HepG2 (cell line): Measurements from ENCODE around the gene C14orf93. TPM values are rescaled to one million over a fixed set of nuclear protein-coding genes. Genes with fewer than 3 reads are reported as not detected.

Source experiments
- ATAC-seq: fragments of 200-7000 bp; cut with Tn5 transposase; 3 replicates; pipeline ENCODE4 v1.9.1; 2020; ENCODE audit warnings: mild to moderate bottlenecking, moderate library complexity
- Bru-seq: library from RNA; stranded (reverse); fragments of 400-500 nt; gene quantifications from one replicate; lab custom pipeline; 2021; lab: Mats Ljungman, UMichigan
- BruChase-seq, 2 experiments: library from RNA; stranded (reverse); fragments of 400-500 nt; gene quantifications; one replicate each; lab custom pipeline; 2021; lab: Mats Ljungman, UMichigan
- BruUV-seq: library from RNA; stranded (reverse); fragments of 400-500 nt; replicated peaks from 2 replicates; lab custom pipeline; 2021; lab: Mats Ljungman, UMichigan
- CTCF ChIA-PET: fragments of 300-600 bp; formaldehyde crosslinking; extraction: SDS; loops from one replicate; lab custom pipeline; 2021; ENCODE audit warnings: low total read pairs, inconsistent platforms, low intra/inter-chr PET ratio; lab: Yijun Ruan, JAX
- POLR2A ChIA-PET: fragments of 350-600 bp; sonication (Branson Sonifier 250); formaldehyde crosslinking; loops from one replicate; lab custom pipeline; 2020; ENCODE audit warnings: antibody characterized with exemption, inconsistent platforms; lab: Yijun Ruan, JAX
- DNase-seq: peaks from one replicate; pipeline ENCODE4 v3.0.0-alpha.2; 2015; ENCODE audit warnings: low spot score
- FAIRE-seq: peaks from 3 replicates; lab custom pipeline; 2011; peaks lifted over from hg19 to GRCh38; lab: Jason Lieb, UNC
- H2AFZ ChIP-seq: one replicate; pipeline ENCODE4 v1.6.1; 2011; ENCODE audit warnings: low read length, inconsistent platforms
- H3K27ac ChIP-seq: fragments of 300-600 bp; 3 replicates; pipeline ENCODE4 v1.8.0; 2011; ENCODE audit warnings: mixed run types, mild to moderate bottlenecking, mixed read lengths, low read length, inconsistent platforms; ENCODE audit not compliant: insufficient read depth; ENCODE audit errors: extremely low read length
- H3K27me3 ChIP-seq, 2 experiments: fragments of 200-600 bp in 1 of 2; 2 replicates in 1 of 2; 3 replicates in 1 of 2; pipeline versions ENCODE4 v1.6.0 to v1.8.0; 2011; ENCODE audit warnings: low read length in 2 of 2, mild to moderate bottlenecking in 2 of 2, moderate library complexity in 2 of 2, inconsistent platforms in 1 of 2; ENCODE audit not compliant: insufficient read depth in 2 of 2, control insufficient read depth in 1 of 2
- H3K36me3 ChIP-seq, 2 experiments: fragments of 200-600 bp in 1 of 2; replicated peaks in 1 of 2; 2 replicates in 1 of 2; 3 replicates in 1 of 2; pipeline versions ENCODE4 v1.5.1 to v1.8.0; 2011; ENCODE audit warnings: low read length in 2 of 2, inconsistent platforms in 1 of 2; ENCODE audit not compliant: insufficient read depth in 2 of 2, control insufficient read depth in 1 of 2
- H3K4me1 ChIP-seq: 2 replicates; pipeline ENCODE4 v1.5.1; 2012; ENCODE audit warnings: low read length, inconsistent platforms; ENCODE audit not compliant: insufficient read depth
- H3K4me2 ChIP-seq: 2 replicates; pipeline ENCODE4 v1.6.0; 2011; ENCODE audit warnings: low read depth, low read length, inconsistent platforms
- H3K4me3 ChIP-seq, 3 experiments: fragments of 200-600 bp in 1 of 3; sonication (generic), shearing (Covaris generic) in 1 of 3; replicated peaks in 1 of 3; 2 replicates each; pipeline ENCODE4 v1.5.1; 2011 to 2016; ENCODE audit warnings: low read length in 3 of 3, inconsistent platforms in 2 of 3, low read depth in 2 of 3, mild to moderate bottlenecking in 2 of 3, control low read depth in 1 of 3, mixed read lengths in 1 of 3; ENCODE audit not compliant: insufficient read depth in 1 of 3
- H3K79me2 ChIP-seq: one replicate; pipeline ENCODE4 v1.6.1; 2011; ENCODE audit warnings: low read length, inconsistent platforms; ENCODE audit not compliant: insufficient read depth
- H3K9ac ChIP-seq: 2 replicates; pipeline ENCODE4 v1.6.0; 2011; ENCODE audit warnings: mild to moderate bottlenecking, low read depth, low read length, inconsistent platforms; ENCODE audit not compliant: insufficient read depth
- H3K9me3 ChIP-seq: 2 replicates; pipeline ENCODE4 v1.5.1; 2012; ENCODE audit warnings: mild to moderate bottlenecking, low read length
- H4K20me1 ChIP-seq: 2 replicates; pipeline ENCODE4 v1.6.0; 2011; ENCODE audit warnings: inconsistent platforms, mild to moderate bottlenecking, low read length, moderate library complexity; ENCODE audit not compliant: insufficient read depth
- IKZF1 ChIP-seq: fragments of 450-650 bp; IDR thresholded peaks from 2 replicates; pipeline ENCODE4 v1.7.1; 2016
- MED8 ChIP-seq: sonication (generic); formaldehyde crosslinking; IDR thresholded peaks from 2 replicates; pipeline ENCODE4 v1.8.1; 2023; ENCODE audit warnings: mild to moderate bottlenecking, missing genetic modification reagents; ENCODE audit not compliant: insufficient replicate concordance
- SIX1 ChIP-seq: sonication (generic); formaldehyde crosslinking; IDR thresholded peaks from 2 replicates; pipeline ENCODE4 v1.4.0; 2020; ENCODE audit warnings: missing genetic modification reagents, borderline replicate concordance
- ZBTB4 ChIP-seq: sonication (generic); formaldehyde crosslinking; IDR thresholded peaks from 2 replicates; pipeline ENCODE4 v1.4.0; 2020; ENCODE audit warnings: missing genetic modification reagents, mild to moderate bottlenecking, borderline replicate concordance
- ZHX1 ChIP-seq: sonication (generic); formaldehyde crosslinking; IDR thresholded peaks from 2 replicates; pipeline ENCODE4 v1.8.1; 2022; ENCODE audit warnings: low read depth, mild to moderate bottlenecking, missing genetic modification reagents
- ZNF263 ChIP-seq: sonication (generic); formaldehyde crosslinking; IDR thresholded peaks from 2 replicates; pipeline ENCODE4 v1.4.0; 2020; ENCODE audit warnings: missing genetic modification reagents
- WGBS: methylation state at CpG from one replicate; pipeline ENCODE4 v1.1.6; 2017; ENCODE audit warnings: low lambda C conversion rate; 5-methylcytosine and 5-hydroxymethylcytosine counted together
- in situ Hi-C: cut with HindIII; loops from 2 replicates; pipeline ENCODE4 v1.10.0; 2017; ENCODE audit warnings: low pct_unique_long_range_greater_than_20kb; ENCODE audit not compliant: extremely low pct_ligation_motif_present
- intact Hi-C: fragments of 100-400 bp; cut with micrococcal nuclease; formaldehyde crosslinking; loops from one replicate; pipeline ENCODE4 v1.10.0; 2022; ENCODE audit not compliant: unreplicated experiment
- long read RNA-seq, 2 experiments: library from RNA in 1 of 2; library from polyadenylated mRNA in 1 of 2; stranded (forward) in 1 of 2; unstranded in 1 of 2; transcript quantifications; one replicate each; pipeline ENCODE4 v2.0.0, GENCODE V29; 2019 to 2022
- polyA minus RNA-seq, 3 experiments: library from RNA; depleted of rRNA, polyadenylated mRNA; stranded (reverse); fragments of >200 nt; gene quantifications; 2 replicates each; pipeline ENCODE4 v1.2.3, GENCODE V29; 2011; ENCODE audit warnings: low replicate concordance in 1 of 3
- polyA plus RNA-seq, 8 experiments: library from polyadenylated mRNA; depleted of rRNA in 3 of 8; stranded (reverse) in 7 of 8; unstranded in 1 of 8; fragments of >200 nt; fragmentation: Illumina TruSeq in 4 of 8; extraction: Trizol in 4 of 8; gene quantifications; 2 replicates each; pipeline versions ENCODE4 v1.2.1 to v1.2.3, GENCODE V29; 2011 to 2016; ENCODE audit warnings: low read depth in 4 of 8, missing spikeins in 1 of 8, mixed read lengths in 1 of 8; ENCODE audit not compliant: insufficient read depth in 1 of 8
- total RNA-seq, 5 experiments: library from RNA; depleted of rRNA; stranded (reverse); fragments of >200 nt; fragmentation: Illumina TruSeq; extraction: Trizol; gene quantifications; 2 replicates each; pipeline ENCODE4 v1.2.3, GENCODE V29; 2016; ENCODE audit warnings: low read depth in 1 of 5
- TF ChIP-seq, protein P1 (sequence below): sonication (generic); formaldehyde crosslinking; IDR thresholded peaks from 2 replicates; pipeline ENCODE4 v1.5.0; 2020; ENCODE audit warnings: missing genetic modification reagents

Gene C14orf93
- total RNA-seq (2016; rRNA removed; fragmentation: Illumina TruSeq; extraction: Trizol): 10.8 and 11.4 TPM in 2 replicates
- 3.1 and 3.7 TPM in 2 replicates for total RNA-seq (2016; cell fraction: cytosol; rRNA removed; fragmentation: Illumina TruSeq; extraction: Trizol; ENCODE audit: low read depth)
- total RNA-seq (2016; cell fraction: insoluble cytoplasmic fraction; rRNA removed; fragmentation: Illumina TruSeq; extraction: Trizol): 10.9 and 11.2 TPM in 2 replicates
- 7.8 and 9.1 TPM in 2 replicates for total RNA-seq (2016; cell fraction: membrane; rRNA removed; fragmentation: Illumina TruSeq; extraction: Trizol)
- 6.7 and 8.3 TPM in 2 replicates for total RNA-seq (2016; cell fraction: nucleus; rRNA removed; fragmentation: Illumina TruSeq; extraction: Trizol)
- 19.8 and 22.5 TPM in 2 replicates for polyA plus RNA-seq (2011; rRNA removed)
- 18.0 and 23.7 TPM in 2 replicates for polyA plus RNA-seq (2011; cell fraction: cytosol; rRNA removed)
- 27.1 and 27.7 TPM in 2 replicates for polyA plus RNA-seq (2011; cell fraction: nucleus; rRNA removed)
- 14.5 and 15.7 TPM in 2 replicates for polyA plus RNA-seq (2012)
- 2.6 and 3.0 TPM in 2 replicates for polyA plus RNA-seq (2016; cell fraction: cytosol; fragmentation: Illumina TruSeq; extraction: Trizol; ENCODE audit: low read depth)
- polyA plus RNA-seq (2016; cell fraction: insoluble cytoplasmic fraction; fragmentation: Illumina TruSeq; extraction: Trizol; ENCODE audit: low read depth): 9.9 and 10.2 TPM in 2 replicates
- 6.4 TPM in 2 replicates for polyA plus RNA-seq (2016; cell fraction: membrane; fragmentation: Illumina TruSeq; extraction: Trizol; ENCODE audit: low read depth)
- polyA plus RNA-seq (2016; cell fraction: nucleus; fragmentation: Illumina TruSeq; extraction: Trizol; ENCODE audit: insufficient read depth, low read depth): 19.5 and 24.7 TPM in 2 replicates
- 18.0 and 62.7 TPM in 2 replicates for polyA minus RNA-seq (2011; rRNA and poly(A)+ RNA removed; ENCODE audit: low replicate concordance)
- polyA minus RNA-seq (2011; cell fraction: cytosol; rRNA and poly(A)+ RNA removed): 8.0 and 14.8 TPM in 2 replicates
- polyA minus RNA-seq (2011; cell fraction: nucleus; rRNA and poly(A)+ RNA removed): 8.8 and 11.9 TPM in 2 replicates
- Bru-seq, nascent RNA: percentile 69 among the genes with signal in this experiment
- percentile 70 among the genes with signal in this experiment for BruChase-seq, experiment 1, labeled RNA remaining after a 6-hour chase
- percentile 73 among the genes with signal in this experiment for BruChase-seq, experiment 2, labeled RNA remaining after a 2-hour chase
- long read RNA-seq, experiment 1, partial matches to known transcripts: 2 of 4 reads
- long read RNA-seq, experiment 1, other reads (novel, unspliced or antisense): 2 of 4 reads
- long read RNA-seq, experiment 2, partial matches to known transcripts: 11 of 25 reads
- long read RNA-seq, experiment 2, other reads (novel, unspliced or antisense): 10 of 25 reads

GRCh38 chr14:23009939-23010726, at the start of gene C14orf93:
Gene C14orf93 (minus strand): TSS chr14:23010143. CDS start chr14:22999023, 11,120 bp downstream.
- peak; percentile 24 for ATAC-seq
- no peak for FAIRE-seq
- H3K4me3 ChIP-seq: peak within 1 kb of the TSS; percentile 57 to 77 (median 76)
- H3K4me1 ChIP-seq: peaks cover 63% of the 10 kb centered on the region
- CTCF ChIA-PET: no interaction called here
- peak within 1 kb of the TSS; percentile 72 for H3K9ac ChIP-seq
- H2AFZ ChIP-seq: peak within 1 kb of the TSS; percentile 97
- intact Hi-C loops (loop anchor here (1.0 to 5.0 kb wide), 2 partner anchors 24 to 413 kb away; partner anchors contain the start of genes ABHD4 and PSMB5), in situ Hi-C loops (no loop called here)
- H3K27me3 ChIP-seq: no peaks in the 10 kb centered on the region; a peak in 1 of 5 replicates
- peak; percentile 69 for DNase-seq
- WGBS: 2% methylated on average over 39 of the region's 40 CpGs
- peak within 1 kb of the TSS; percentile 67 for H3K27ac ChIP-seq
- no TSS peak for BruUV-seq
- H3K79me2 ChIP-seq: peaks cover 2% of the 10 kb centered on the region
- peak within 1 kb of the TSS; percentile 99 for H3K4me2 ChIP-seq
- H4K20me1 ChIP-seq: no peaks in the 10 kb centered on the region
- H3K9me3 ChIP-seq: no peaks in the 10 kb centered on the region
- no peaks in the 10 kb centered on the region for H3K36me3 ChIP-seq
- POLR2A ChIA-PET: interaction anchor here (0.6 to 2.6 kb wide), 13 partner anchors 9 to 85 kb away, joined by 3 to 12 read pairs (median 4); partner anchors contain the start of genes ACIN1, AJUBA, C14orf119 and HAUS4
- TF ChIP-seq SIX1 (peak; percentile 11; the same call in 1 of the 2 replicates), ZNF263 (CRISPR knock-in tag) (peak; percentile 56), ZHX1 (peak; percentile 60; the same call in 1 of the 2 replicates), ZBTB4 (no peak), MED8 (peak; percentile 19), IKZF1 (no peak)
- TF ChIP-seq, protein P1, sequence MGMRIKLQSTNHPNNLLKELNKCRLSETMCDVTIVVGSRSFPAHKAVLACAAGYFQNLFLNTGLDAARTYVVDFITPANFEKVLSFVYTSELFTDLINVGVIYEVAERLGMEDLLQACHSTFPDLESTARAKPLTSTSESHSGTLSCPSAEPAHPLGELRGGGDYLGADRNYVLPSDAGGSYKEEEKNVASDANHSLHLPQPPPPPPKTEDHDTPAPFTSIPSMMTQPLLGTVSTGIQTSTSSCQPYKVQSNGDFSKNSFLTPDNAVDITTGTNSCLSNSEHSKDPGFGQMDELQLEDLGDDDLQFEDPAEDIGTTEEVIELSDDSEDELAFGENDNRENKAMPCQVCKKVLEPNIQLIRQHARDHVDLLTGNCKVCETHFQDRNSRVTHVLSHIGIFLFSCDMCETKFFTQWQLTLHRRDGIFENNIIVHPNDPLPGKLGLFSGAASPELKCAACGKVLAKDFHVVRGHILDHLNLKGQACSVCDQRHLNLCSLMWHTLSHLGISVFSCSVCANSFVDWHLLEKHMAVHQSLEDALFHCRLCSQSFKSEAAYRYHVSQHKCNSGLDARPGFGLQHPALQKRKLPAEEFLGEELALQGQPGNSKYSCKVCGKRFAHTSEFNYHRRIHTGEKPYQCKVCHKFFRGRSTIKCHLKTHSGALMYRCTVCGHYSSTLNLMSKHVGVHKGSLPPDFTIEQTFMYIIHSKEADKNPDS (CRISPR knock-in tag): no peak
